Measurements from ENCODE around the gene ARID1B. TPM values are rescaled to one million over a fixed set of nuclear protein-coding genes. Genes with fewer than 3 reads are reported as not detected.

ARID1B gene
- total RNA-seq, 4 donors from 2014 or later, result 70.5 to 135 (median 78.2) TPM

- TF ChIP-seq CTCF (IDR thresholded peaks at IDR 0.05), result no peak
- ATAC-seq (ENCODE audit: low FRiP score) (no peak), DNase-seq (ENCODE audit: low spot score) (no peak)
Observed at GRCh38 chr6:156851454-156851921, 74.3 kb downstream of the ARID1B start.

GRCh38 chr6:156852147-156852857 is 75.1 kb downstream of the ARID1B start:
- DNase-seq (ENCODE audit: low spot score) (no peak), ATAC-seq (ENCODE audit: low FRiP score) (no peak)
- no peak for TF ChIP-seq CTCF (IDR thresholded peaks at IDR 0.05)

- no peak for DNase-seq (ENCODE audit: low spot score)
- ATAC-seq (ENCODE audit: low FRiP score), result no peak
- TF ChIP-seq CTCF (IDR thresholded peaks at IDR 0.05), result no peak
Observed at GRCh38 chr6:156852858-156853216, 75.7 kb downstream of the ARID1B start.

GRCh38 chr6:156853733-156854132 is 76.6 kb downstream of the ARID1B start:
- no peak for TF ChIP-seq CTCF (IDR thresholded peaks at IDR 0.05)
- DNase-seq (ENCODE audit: low spot score) (no peak), ATAC-seq (ENCODE audit: low FRiP score) (no peak)

- no peak for TF ChIP-seq CTCF (IDR thresholded peaks at IDR 0.05)
- no peak for DNase-seq (ENCODE audit: low spot score)
- no peak for ATAC-seq (ENCODE audit: low FRiP score)
Observed at GRCh38 chr6:156854466-156855161, 77.4 kb downstream of the ARID1B start.

GRCh38 chr6:156857573-156857972 is 80.4 kb downstream of the ARID1B start:
- no peak for TF ChIP-seq CTCF (IDR thresholded peaks at IDR 0.05)
- DNase-seq (ENCODE audit: low spot score) (no peak), ATAC-seq (ENCODE audit: low FRiP score) (no peak)

GRCh38 chr6:156859686-156860085 is 82.5 kb downstream of the ARID1B start:
- ATAC-seq (ENCODE audit: low FRiP score) (no peak), DNase-seq (ENCODE audit: low spot score) (no peak)
- TF ChIP-seq CTCF (IDR thresholded peaks at IDR 0.05), result no peak
